Stimulated activated CD8-positive, alpha-beta memory T cell treated with anti-CD3 and anti-CD28 coated beads, Interleukin-4, amount 100 ng/mL, for 4 hours (primary cell): ENCODE results near the gene AMN.

Experiments
- DNase-seq, 2 donors: peaks; one replicate each; pipeline ENCODE4 v3.0.0-alpha.2; 2020; ENCODE audit warnings: low read depth in 2 of 2, low spot score in 1 of 2

The AMN gene

GRCh38 chr14:102965282-102965681, 42.8 kb downstream of the AMN start:
- DNase-seq: no peak

- no peak for DNase-seq
Measured at GRCh38 chr14:102965971-102966655, 43.6 kb downstream of the AMN start.

DNA sequence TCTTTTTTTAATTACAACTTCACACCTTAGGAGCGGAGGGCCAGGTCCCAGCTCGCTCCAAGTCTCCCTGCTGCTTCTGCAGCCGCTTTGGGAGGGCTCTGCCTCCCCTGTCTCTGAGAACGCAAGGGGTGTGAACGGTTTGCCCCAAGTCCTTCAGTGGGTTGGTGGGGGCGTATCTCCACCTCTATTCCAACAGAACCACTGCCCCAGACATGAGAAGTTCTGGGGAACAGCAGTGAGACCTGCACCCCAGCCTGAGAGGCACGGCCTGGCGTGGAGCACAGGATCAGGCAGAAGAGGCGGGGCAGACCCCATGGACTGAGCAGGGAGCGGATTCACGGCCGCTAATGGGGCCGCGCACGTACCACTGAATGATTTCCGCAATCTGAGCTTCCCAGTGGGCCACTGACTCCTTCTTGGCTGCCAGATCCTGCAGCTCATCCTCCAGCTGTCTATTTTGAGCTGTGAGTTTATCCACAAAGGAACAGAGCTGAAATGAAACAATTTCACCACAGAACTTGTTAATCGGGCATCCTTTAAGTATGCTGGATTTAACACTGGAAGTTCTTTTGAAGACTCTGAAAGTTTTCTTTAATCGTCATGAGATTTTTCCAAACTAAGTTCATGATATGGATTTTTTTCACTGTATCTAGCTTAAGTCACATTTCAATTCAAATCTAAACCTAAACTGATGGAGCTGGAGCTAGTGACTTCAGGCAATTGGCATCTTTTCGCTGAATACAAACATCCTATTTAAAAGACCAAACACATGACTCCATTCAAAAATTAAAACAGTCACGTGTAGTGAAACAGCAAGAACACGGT, 44.4 kb downstream of the AMN start:
- DNase-seq: no peak

- no peak for DNase-seq
Measured at GRCh38 chr14:102967506-102967795, 45.0 kb downstream of the AMN start.

GRCh38 chr14:102968306-102968705, 45.8 kb downstream of the AMN start:
- no peak for DNase-seq

DNA sequence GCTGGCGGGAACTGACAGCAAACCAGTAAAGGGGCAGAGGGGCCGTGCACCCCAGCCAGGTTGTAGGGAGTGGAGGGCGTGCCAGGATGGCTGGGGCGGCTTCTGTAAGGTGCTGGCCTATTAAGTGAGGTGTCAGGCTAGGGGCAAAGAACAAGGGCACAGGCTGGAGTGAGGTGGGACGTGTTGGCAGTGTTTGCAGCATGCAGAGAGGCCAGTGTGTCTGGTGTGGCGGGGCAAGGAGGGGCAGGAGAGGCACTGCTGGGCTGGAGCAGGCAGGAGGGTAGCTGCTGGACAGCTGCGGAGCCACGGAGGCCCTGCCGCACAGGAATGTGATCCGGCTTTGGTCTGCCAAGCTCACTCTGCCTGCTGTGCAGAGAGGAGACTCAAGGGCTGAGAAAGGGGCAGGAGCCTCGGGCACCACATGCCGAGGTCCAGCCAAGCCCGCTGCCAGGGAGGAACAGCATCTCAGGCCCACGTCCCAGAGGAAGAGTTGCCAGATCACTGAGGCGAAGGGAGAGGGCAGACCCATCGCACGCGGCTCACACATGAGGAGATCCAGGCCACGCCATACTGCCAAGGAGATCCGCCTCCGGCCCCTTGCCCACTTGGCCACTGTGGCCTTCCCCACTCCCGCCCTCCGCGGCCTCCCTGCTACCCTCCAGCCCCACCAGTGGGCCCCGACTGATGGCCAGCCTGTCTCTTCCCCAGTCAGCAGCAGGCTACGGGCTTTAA, 46.8 kb downstream of the AMN start:
- DNase-seq: no peak

GRCh38 chr14:102969901-102970300, 47.4 kb downstream of the AMN start:
- no peak for DNase-seq

DNA sequence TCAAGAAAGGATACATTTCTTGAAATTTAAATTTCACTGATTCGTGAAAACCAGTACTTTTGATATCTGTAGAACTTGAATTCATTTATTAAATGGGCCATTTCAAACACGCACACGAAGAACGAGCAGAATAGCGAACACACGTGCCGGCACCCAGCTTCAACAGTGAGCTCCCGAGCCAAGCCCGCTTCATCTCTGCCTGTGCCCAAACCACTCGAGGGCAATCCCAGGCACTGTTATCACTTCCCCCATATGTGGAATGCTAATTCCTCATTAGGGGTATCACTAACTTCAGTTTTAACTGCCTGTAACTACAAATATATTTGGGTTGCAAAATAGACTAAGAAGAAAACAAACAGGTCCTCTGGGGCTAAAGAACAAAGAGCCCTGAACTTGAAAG, 48.0 kb downstream of the AMN start:
- DNase-seq: no peak

GRCh38 chr14:102971314-102971713, 48.9 kb downstream of the AMN start:
- no peak for DNase-seq

- DNase-seq: no peak
Measured at GRCh38 chr14:102971836-102972606, 49.6 kb downstream of the AMN start.

DNA sequence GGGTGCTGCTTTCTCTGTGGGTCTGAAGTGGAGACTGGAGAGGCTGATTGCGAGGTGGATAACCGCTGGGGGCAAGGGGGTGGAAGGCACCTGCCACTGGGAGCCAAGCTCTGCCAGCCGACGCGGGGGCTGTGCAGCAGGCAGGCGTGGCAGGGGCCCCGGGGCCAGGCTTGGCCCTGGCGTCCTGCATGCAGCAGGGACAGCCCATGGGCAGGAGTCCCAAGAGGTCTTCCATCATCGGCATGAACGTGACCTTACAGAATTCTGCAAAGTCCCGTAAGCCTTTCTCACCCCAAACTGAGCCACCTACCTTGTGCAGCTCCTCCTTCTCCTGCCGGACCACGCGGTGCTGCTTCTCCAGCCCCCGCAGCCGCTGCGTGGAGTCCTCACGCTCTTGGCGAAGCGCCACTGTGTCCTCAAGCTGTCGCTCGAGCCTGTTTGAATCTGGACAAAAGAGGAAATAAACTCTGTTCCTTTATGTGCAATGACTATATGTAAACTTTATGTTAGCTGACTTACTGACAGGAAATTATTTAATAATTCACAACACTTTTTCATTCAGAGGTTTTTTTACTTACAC, 51.3 kb downstream of the AMN start:
- no peak for DNase-seq

DNA sequence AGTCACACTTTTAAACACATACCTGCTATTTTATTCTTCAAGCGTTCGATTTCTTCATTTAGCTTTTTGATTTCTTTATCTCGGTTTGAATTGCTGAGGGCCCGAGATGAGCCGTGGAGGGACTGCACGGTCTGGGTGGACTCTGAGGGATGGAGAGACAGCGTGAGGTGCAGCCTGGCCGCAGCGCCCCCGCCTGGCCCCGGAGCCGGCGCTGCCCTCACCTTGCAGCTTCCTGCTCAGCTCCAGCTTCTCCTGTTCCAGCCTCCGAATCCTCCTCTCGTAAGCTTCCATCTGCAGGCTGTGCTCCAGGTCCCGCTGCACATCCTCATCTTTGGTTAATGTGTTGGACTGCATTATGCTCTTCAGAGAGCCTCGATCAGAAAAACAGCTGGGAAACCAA, 53.2 kb downstream of the AMN start:
- DNase-seq: no peak

- no peak for DNase-seq
Measured at GRCh38 chr14:102977475-102977874, 55.0 kb downstream of the AMN start.

DNA sequence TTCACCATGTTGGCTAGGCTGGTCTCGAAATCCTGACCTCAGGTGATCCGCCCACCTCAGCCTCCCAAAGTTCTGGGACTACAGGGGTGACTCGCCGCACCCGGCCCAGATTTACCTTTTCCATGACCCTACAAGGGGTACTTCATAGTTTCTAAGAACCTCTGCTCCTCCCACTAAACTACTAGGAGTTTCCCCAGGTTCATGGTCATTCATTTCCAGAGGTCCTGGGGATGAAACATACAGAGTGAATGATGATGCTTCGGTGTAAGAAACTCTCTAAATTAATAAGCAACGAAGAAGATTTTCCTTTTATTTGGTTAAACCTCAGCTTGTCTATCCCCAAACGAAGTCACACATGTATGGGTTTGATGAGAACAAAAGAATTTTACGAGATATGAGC, 56.9 kb downstream of the AMN start:
- no peak for DNase-seq

GRCh38 chr14:102980409-102980810, 57.9 kb downstream of the AMN start:
- no peak for DNase-seq
